HepG2 (cell line): ENCODE results near the gene OR8G1. TPM values are rescaled to one million over a fixed set of nuclear protein-coding genes. Genes with fewer than 3 reads are reported as not detected.

Source experiments
- ATAC-seq: fragments of 200-7000 bp; cut with Tn5 transposase; 3 replicates; pipeline ENCODE4 v1.9.1; 2020; ENCODE audit warnings: mild to moderate bottlenecking, moderate library complexity
- BruUV-seq: library from RNA; stranded (reverse); fragments of 400-500 nt; replicated peaks from 2 replicates; lab custom pipeline; 2021; lab: Mats Ljungman, UMichigan
- CTCF ChIA-PET: fragments of 300-600 bp; formaldehyde crosslinking; extraction: SDS; loops from one replicate; lab custom pipeline; 2021; ENCODE audit warnings: low total read pairs, inconsistent platforms, low intra/inter-chr PET ratio; lab: Yijun Ruan, JAX
- POLR2A ChIA-PET: fragments of 350-600 bp; sonication (Branson Sonifier 250); formaldehyde crosslinking; loops from one replicate; lab custom pipeline; 2020; ENCODE audit warnings: antibody characterized with exemption, inconsistent platforms; lab: Yijun Ruan, JAX
- DNase-seq: peaks from one replicate; pipeline ENCODE4 v3.0.0-alpha.2; 2015; ENCODE audit warnings: low spot score
- FAIRE-seq: peaks from 3 replicates; lab custom pipeline; 2011; peaks lifted over from hg19 to GRCh38; lab: Jason Lieb, UNC
- H2AFZ ChIP-seq: one replicate; pipeline ENCODE4 v1.6.1; 2011; ENCODE audit warnings: low read length, inconsistent platforms
- H3K27ac ChIP-seq: fragments of 300-600 bp; 3 replicates; pipeline ENCODE4 v1.8.0; 2011; ENCODE audit warnings: mixed run types, mild to moderate bottlenecking, mixed read lengths, low read length, inconsistent platforms; ENCODE audit not compliant: insufficient read depth; ENCODE audit errors: extremely low read length
- H3K27me3 ChIP-seq, 2 experiments: fragments of 200-600 bp in 1 of 2; 2 replicates in 1 of 2; 3 replicates in 1 of 2; pipeline versions ENCODE4 v1.6.0 to v1.8.0; 2011; ENCODE audit warnings: low read length in 2 of 2, mild to moderate bottlenecking in 2 of 2, moderate library complexity in 2 of 2, inconsistent platforms in 1 of 2; ENCODE audit not compliant: insufficient read depth in 2 of 2, control insufficient read depth in 1 of 2
- H3K36me3 ChIP-seq, 2 experiments: fragments of 200-600 bp in 1 of 2; replicated peaks in 1 of 2; 2 replicates in 1 of 2; 3 replicates in 1 of 2; pipeline versions ENCODE4 v1.5.1 to v1.8.0; 2011; ENCODE audit warnings: low read length in 2 of 2, inconsistent platforms in 1 of 2; ENCODE audit not compliant: insufficient read depth in 2 of 2, control insufficient read depth in 1 of 2
- H3K4me1 ChIP-seq: 2 replicates; pipeline ENCODE4 v1.5.1; 2012; ENCODE audit warnings: low read length, inconsistent platforms; ENCODE audit not compliant: insufficient read depth
- H3K4me2 ChIP-seq: 2 replicates; pipeline ENCODE4 v1.6.0; 2011; ENCODE audit warnings: low read depth, low read length, inconsistent platforms
- H3K4me3 ChIP-seq, 3 experiments: fragments of 200-600 bp in 1 of 3; sonication (generic), shearing (Covaris generic) in 1 of 3; replicated peaks in 1 of 3; 2 replicates each; pipeline ENCODE4 v1.5.1; 2011 to 2016; ENCODE audit warnings: low read length in 3 of 3, inconsistent platforms in 2 of 3, low read depth in 2 of 3, mild to moderate bottlenecking in 2 of 3, control low read depth in 1 of 3, mixed read lengths in 1 of 3; ENCODE audit not compliant: insufficient read depth in 1 of 3
- H3K79me2 ChIP-seq: one replicate; pipeline ENCODE4 v1.6.1; 2011; ENCODE audit warnings: low read length, inconsistent platforms; ENCODE audit not compliant: insufficient read depth
- H3K9ac ChIP-seq: 2 replicates; pipeline ENCODE4 v1.6.0; 2011; ENCODE audit warnings: mild to moderate bottlenecking, low read depth, low read length, inconsistent platforms; ENCODE audit not compliant: insufficient read depth
- H3K9me3 ChIP-seq: 2 replicates; pipeline ENCODE4 v1.5.1; 2012; ENCODE audit warnings: mild to moderate bottlenecking, low read length
- H4K20me1 ChIP-seq: 2 replicates; pipeline ENCODE4 v1.6.0; 2011; ENCODE audit warnings: inconsistent platforms, mild to moderate bottlenecking, low read length, moderate library complexity; ENCODE audit not compliant: insufficient read depth
- FOXO4 ChIP-seq: sonication (generic); formaldehyde crosslinking; conservative IDR thresholded peaks from 2 replicates; pipeline ENCODE4 v1.8.1; 2023; ENCODE audit warnings: missing genetic modification reagents
- NFRKB ChIP-seq: fragments of 450-650 bp; IDR thresholded peaks from 2 replicates; pipeline ENCODE4 v1.6.1; 2017
- NR1H2 ChIP-seq: sonication (generic); formaldehyde crosslinking; IDR thresholded peaks from 2 replicates; pipeline ENCODE4 v1.8.1; 2022; ENCODE audit warnings: low read depth, missing genetic modification reagents, borderline replicate concordance
- TAF15 ChIP-seq: fragments of 200-400 bp; formaldehyde crosslinking; IDR thresholded peaks from one replicate; pipeline ENCODE4 v1.6.1; 2018; ENCODE audit warnings: mild to moderate bottlenecking, low read depth, low read length; ENCODE audit not compliant: poor library complexity, severe bottlenecking
- XBP1 ChIP-seq: sonication (generic); formaldehyde crosslinking; IDR thresholded peaks from 2 replicates; pipeline ENCODE4 v1.5.0; 2020; ENCODE audit warnings: missing genetic modification reagents
- ZNF746 ChIP-seq: sonication (generic); formaldehyde crosslinking; IDR thresholded peaks from 2 replicates; pipeline ENCODE4 v1.8.0; 2022; ENCODE audit warnings: mild to moderate bottlenecking, missing genetic modification reagents
- ZSCAN25 ChIP-seq: sonication (generic); formaldehyde crosslinking; IDR thresholded peaks from 2 replicates; pipeline ENCODE4 v1.8.0; 2022; ENCODE audit warnings: mild to moderate bottlenecking, missing genetic modification reagents
- WGBS: methylation state at CpG from one replicate; pipeline ENCODE4 v1.1.6; 2017; ENCODE audit warnings: low lambda C conversion rate; 5-methylcytosine and 5-hydroxymethylcytosine counted together
- in situ Hi-C: cut with HindIII; loops from 2 replicates; pipeline ENCODE4 v1.10.0; 2017; ENCODE audit warnings: low pct_unique_long_range_greater_than_20kb; ENCODE audit not compliant: extremely low pct_ligation_motif_present
- intact Hi-C: fragments of 100-400 bp; cut with micrococcal nuclease; formaldehyde crosslinking; loops from one replicate; pipeline ENCODE4 v1.10.0; 2022; ENCODE audit not compliant: unreplicated experiment
- polyA plus RNA-seq, 8 experiments: library from polyadenylated mRNA; depleted of rRNA in 3 of 8; stranded (reverse) in 7 of 8; unstranded in 1 of 8; fragments of >200 nt; fragmentation: Illumina TruSeq in 4 of 8; extraction: Trizol in 4 of 8; gene quantifications; 2 replicates each; pipeline versions ENCODE4 v1.2.1 to v1.2.3, GENCODE V29; 2011 to 2016; ENCODE audit warnings: low read depth in 4 of 8, missing spikeins in 1 of 8, mixed read lengths in 1 of 8; ENCODE audit not compliant: insufficient read depth in 1 of 8
- total RNA-seq, 5 experiments: library from RNA; depleted of rRNA; stranded (reverse); fragments of >200 nt; fragmentation: Illumina TruSeq; extraction: Trizol; gene quantifications; 2 replicates each; pipeline ENCODE4 v1.2.3, GENCODE V29; 2016; ENCODE audit warnings: low read depth in 1 of 5
- TF ChIP-seq, protein P1 (sequence below): IDR thresholded peaks from 2 replicates; pipeline ENCODE4 v1.6.1; 2012; ENCODE audit warnings: low read length, improper control_type of control experiment
- TF ChIP-seq, protein P2 (sequence below): sonication (generic); formaldehyde crosslinking; IDR thresholded peaks from 2 replicates; pipeline ENCODE4 v1.4.0; 2020; ENCODE audit warnings: missing genetic modification reagents
- TF ChIP-seq, protein P3 (sequence below): sonication (generic); formaldehyde crosslinking; IDR thresholded peaks from 2 replicates; pipeline ENCODE4 v1.8.0; 2022; ENCODE audit warnings: mild to moderate bottlenecking, missing genetic modification reagents
- TF ChIP-seq, protein P4 (sequence below): sonication (generic); formaldehyde crosslinking; IDR thresholded peaks from 2 replicates; pipeline ENCODE4 v1.5.0; 2020; ENCODE audit warnings: missing genetic modification reagents

OR8G1 gene
- total and polyA plus RNA-seq, 2 of the 13 experiments (the other 11 are each of a cell fraction or from before 2014, with no cell fraction given) = not detected

DNA sequence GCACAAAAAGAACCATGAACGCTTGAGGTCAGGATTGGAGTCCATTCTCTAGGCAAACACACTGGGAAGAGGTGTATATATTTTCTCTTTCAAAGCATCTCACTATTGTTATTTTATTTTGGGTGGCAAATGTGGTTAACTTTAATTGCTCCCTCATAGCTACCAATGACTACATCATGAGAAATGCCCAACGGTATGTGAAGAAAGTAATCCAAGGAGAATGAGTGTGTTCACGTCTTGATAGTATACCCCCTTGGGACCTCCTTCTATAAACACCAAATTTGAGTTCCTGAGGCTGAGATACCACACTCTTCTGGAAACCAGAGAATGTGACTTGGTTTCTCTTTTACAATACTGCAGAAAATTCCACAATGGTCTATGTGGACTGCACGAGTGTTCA is 57.0 kb downstream of the OR8G1 start:
- in situ Hi-C loops (no loop called here), intact Hi-C loops (no loop called here)
- H3K4me3 ChIP-seq = no peak overlapping the region
- H3K4me2 ChIP-seq = no peak overlapping the region
- no peak overlapping the region for H3K9ac ChIP-seq
- ATAC-seq (no peak), DNase-seq (no peak), FAIRE-seq (no peak)
- no peaks in the 10 kb centered on the region for H3K4me1 ChIP-seq
- H3K27me3 ChIP-seq = no peaks in the 10 kb centered on the region
- ChIA-PET POLR2A (no interaction called here), CTCF (no interaction called here)
- H3K27ac ChIP-seq = no peak overlapping the region
- no peaks in the 10 kb centered on the region for H3K36me3 ChIP-seq
- H3K79me2 ChIP-seq = no peaks in the 10 kb centered on the region
- no TSS peak for BruUV-seq
- no peaks in the 10 kb centered on the region for H3K9me3 ChIP-seq
- WGBS = under 1% methylated on average over 4 of the region's 4 CpGs
- no peak overlapping the region for H2AFZ ChIP-seq
- H4K20me1 ChIP-seq = no peaks in the 10 kb centered on the region
- TF ChIP-seq ZSCAN25 (CRISPR knock-in tag) (no peak), ZNF746 (CRISPR knock-in tag) (no peak)
- TF ChIP-seq, protein P1, sequence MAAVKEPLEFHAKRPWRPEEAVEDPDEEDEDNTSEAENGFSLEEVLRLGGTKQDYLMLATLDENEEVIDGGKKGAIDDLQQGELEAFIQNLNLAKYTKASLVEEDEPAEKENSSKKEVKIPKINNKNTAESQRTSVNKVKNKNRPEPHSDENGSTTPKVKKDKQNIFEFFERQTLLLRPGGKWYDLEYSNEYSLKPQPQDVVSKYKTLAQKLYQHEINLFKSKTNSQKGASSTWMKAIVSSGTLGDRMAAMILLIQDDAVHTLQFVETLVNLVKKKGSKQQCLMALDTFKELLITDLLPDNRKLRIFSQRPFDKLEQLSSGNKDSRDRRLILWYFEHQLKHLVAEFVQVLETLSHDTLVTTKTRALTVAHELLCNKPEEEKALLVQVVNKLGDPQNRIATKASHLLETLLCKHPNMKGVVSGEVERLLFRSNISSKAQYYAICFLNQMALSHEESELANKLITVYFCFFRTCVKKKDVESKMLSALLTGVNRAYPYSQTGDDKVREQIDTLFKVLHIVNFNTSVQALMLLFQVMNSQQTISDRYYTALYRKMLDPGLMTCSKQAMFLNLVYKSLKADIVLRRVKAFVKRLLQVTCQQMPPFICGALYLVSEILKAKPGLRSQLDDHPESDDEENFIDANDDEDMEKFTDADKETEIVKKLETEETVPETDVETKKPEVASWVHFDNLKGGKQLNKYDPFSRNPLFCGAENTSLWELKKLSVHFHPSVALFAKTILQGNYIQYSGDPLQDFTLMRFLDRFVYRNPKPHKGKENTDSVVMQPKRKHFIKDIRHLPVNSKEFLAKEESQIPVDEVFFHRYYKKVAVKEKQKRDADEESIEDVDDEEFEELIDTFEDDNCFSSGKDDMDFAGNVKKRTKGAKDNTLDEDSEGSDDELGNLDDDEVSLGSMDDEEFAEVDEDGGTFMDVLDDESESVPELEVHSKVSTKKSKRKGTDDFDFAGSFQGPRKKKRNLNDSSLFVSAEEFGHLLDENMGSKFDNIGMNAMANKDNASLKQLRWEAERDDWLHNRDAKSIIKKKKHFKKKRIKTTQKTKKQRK = no peak

GRCh38 chr11:124301548-124301947 is 60.7 kb downstream of the OR8G1 start:
- 2% methylated on average over 3 of the region's 3 CpGs for WGBS
- H3K4me2 ChIP-seq = no peak overlapping the region
- no peak overlapping the region for H3K9ac ChIP-seq
- POLR2A ChIA-PET = no interaction called here
- no peak for DNase-seq
- in situ Hi-C loops (no loop called here), intact Hi-C loops (no loop called here)
- CTCF ChIA-PET = no interaction called here
- no peak for ATAC-seq
- no TSS peak for BruUV-seq
- no peak overlapping the region for H3K27ac ChIP-seq
- no peaks in the 10 kb centered on the region for H3K27me3 ChIP-seq
- FAIRE-seq = no peak
- no peaks in the 10 kb centered on the region for H3K36me3 ChIP-seq
- H3K4me3 ChIP-seq = no peak overlapping the region
- H4K20me1 ChIP-seq = no peaks in the 10 kb centered on the region
- no peak overlapping the region for H2AFZ ChIP-seq
- H3K9me3 ChIP-seq = no peaks in the 10 kb centered on the region
- H3K79me2 ChIP-seq = no peaks in the 10 kb centered on the region
- no peaks in the 10 kb centered on the region for H3K4me1 ChIP-seq
- TF ChIP-seq FOXO4 = no peak
- no peak for TF ChIP-seq NR1H2
- TF ChIP-seq, protein P2, sequence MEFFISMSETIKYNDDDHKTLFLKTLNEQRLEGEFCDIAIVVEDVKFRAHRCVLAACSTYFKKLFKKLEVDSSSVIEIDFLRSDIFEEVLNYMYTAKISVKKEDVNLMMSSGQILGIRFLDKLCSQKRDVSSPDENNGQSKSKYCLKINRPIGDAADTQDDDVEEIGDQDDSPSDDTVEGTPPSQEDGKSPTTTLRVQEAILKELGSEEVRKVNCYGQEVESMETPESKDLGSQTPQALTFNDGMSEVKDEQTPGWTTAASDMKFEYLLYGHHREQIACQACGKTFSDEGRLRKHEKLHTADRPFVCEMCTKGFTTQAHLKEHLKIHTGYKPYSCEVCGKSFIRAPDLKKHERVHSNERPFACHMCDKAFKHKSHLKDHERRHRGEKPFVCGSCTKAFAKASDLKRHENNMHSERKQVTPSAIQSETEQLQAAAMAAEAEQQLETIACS (CRISPR knock-in tag) = no peak
- TF ChIP-seq, protein P3, sequence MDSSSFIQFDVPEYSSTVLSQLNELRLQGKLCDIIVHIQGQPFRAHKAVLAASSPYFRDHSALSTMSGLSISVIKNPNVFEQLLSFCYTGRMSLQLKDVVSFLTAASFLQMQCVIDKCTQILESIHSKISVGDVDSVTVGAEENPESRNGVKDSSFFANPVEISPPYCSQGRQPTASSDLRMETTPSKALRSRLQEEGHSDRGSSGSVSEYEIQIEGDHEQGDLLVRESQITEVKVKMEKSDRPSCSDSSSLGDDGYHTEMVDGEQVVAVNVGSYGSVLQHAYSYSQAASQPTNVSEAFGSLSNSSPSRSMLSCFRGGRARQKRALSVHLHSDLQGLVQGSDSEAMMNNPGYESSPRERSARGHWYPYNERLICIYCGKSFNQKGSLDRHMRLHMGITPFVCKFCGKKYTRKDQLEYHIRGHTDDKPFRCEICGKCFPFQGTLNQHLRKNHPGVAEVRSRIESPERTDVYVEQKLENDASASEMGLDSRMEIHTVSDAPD = no peak
- TF ChIP-seq, protein P4, sequence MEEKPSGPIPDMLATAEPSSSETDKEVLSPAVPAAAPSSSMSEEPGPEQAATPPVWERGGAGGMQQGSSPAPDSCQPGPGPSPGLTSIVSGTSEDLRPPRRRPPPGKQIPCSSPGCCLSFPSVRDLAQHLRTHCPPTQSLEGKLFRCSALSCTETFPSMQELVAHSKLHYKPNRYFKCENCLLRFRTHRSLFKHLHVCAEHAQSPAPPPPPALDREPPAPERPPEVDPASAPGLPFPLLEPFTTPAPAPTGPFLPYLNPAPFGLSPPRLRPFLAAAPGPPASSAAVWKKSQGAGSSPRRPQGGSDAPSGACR = no peak
- no peak for TF ChIP-seq XBP1
- TF ChIP-seq NFRKB = no peak
- TF ChIP-seq TAF15 = no peak
